ENCODE results near the gene CERK. TPM values are rescaled to one million over a fixed set of nuclear protein-coding genes. Genes with fewer than 3 reads are reported as not detected.

Gene CERK
- total RNA-seq, 3 donors from 2014 or later, result 23.3 to 37.3 (median 26.5) TPM

GRCh38 chr22:46740910-46741780, 3.1 kb upstream of the CERK start:
- Histone ChIP-seq H3K9me3 (no peaks in the 10 kb centered on the region), H3K27me3 (no peaks in the 10 kb centered on the region), H3K4me1 (peaks cover 2% of the 10 kb centered on the region in 2 donors), H3K36me3 (no peaks in the 10 kb centered on the region), H3K27ac (no peak overlapping the region), H3K4me3 (no peak overlapping the region)
- no peak for TF ChIP-seq POLR2AphosphoS5 (IDR thresholded peaks at IDR 0.05)
- TF ChIP-seq CTCF (IDR thresholded peaks at IDR 0.05), result no peak
- no peak for TF ChIP-seq POLR2A (IDR thresholded peaks at IDR 0.05)
- no peak for DNase-seq (ENCODE audit: low spot score in 2 of 2)
- intact Hi-C loops (cut with DNase I; ENCODE audit: low total_unique reads), result loop anchor here (10.0 kb wide), 1 partner anchor 334 kb away; no protein-coding TSS in a partner anchor

- no peaks in the 10 kb centered on the region for H3K36me3 ChIP-seq
- H3K27me3 ChIP-seq, result no peaks in the 10 kb centered on the region
- peak overlapping the region; percentile 80 to 83 (median 82) for H3K4me3 ChIP-seq
- no peak for DNase-seq (ENCODE audit: low spot score in 2 of 2)
- peaks cover 6 to 9% of the 10 kb centered on the region in 2 donors for H3K4me1 ChIP-seq
- intact Hi-C loops (cut with DNase I; ENCODE audit: low total_unique reads), result no loop called here
- no peak for TF ChIP-seq CTCF (IDR thresholded peaks at IDR 0.05)
- no peak for TF ChIP-seq POLR2A (IDR thresholded peaks at IDR 0.05)
- peak in 1 of 3 donors; percentile 26 for TF ChIP-seq POLR2AphosphoS5 (IDR thresholded peaks at IDR 0.05)
- no peaks in the 10 kb centered on the region for H3K9me3 ChIP-seq
- H3K27ac ChIP-seq, result peak overlapping the region in 1 of 2 donors; percentile 89
Measured at GRCh38 chr22:46739094-46739870, 1.2 kb upstream of the CERK start.

GRCh38 chr22:46738647-46739093, 618 bp upstream of the CERK start:
- Histone ChIP-seq H3K4me3 (peak overlapping the region; percentile 80 to 83 (median 82)), H3K36me3 (no peaks in the 10 kb centered on the region), H3K27me3 (no peaks in the 10 kb centered on the region), H3K9me3 (no peaks in the 10 kb centered on the region), H3K4me1 (peaks cover 6 to 9% of the 10 kb centered on the region in 2 donors), H3K27ac (peak overlapping the region; percentile 60 to 89)
- TF ChIP-seq POLR2A (IDR thresholded peaks at IDR 0.05), result no peak
- no peak for TF ChIP-seq CTCF (IDR thresholded peaks at IDR 0.05)
- no peak for TF ChIP-seq POLR2AphosphoS5 (IDR thresholded peaks at IDR 0.05)
- no peak for DNase-seq (ENCODE audit: low spot score in 2 of 2)
- intact Hi-C loops (cut with DNase I; ENCODE audit: low total_unique reads), result no loop called here

- Histone ChIP-seq H3K36me3 (no peaks in the 10 kb centered on the region), H3K4me1 (peaks cover 6 to 9% of the 10 kb centered on the region in 2 donors), H3K27me3 (no peaks in the 10 kb centered on the region), H3K9me3 (no peaks in the 10 kb centered on the region), H3K4me3 (peak overlapping the region; percentile 80 to 83 (median 82)), H3K27ac (peak overlapping the region; percentile 78 to 89)
- intact Hi-C loops (cut with DNase I; ENCODE audit: low total_unique reads), result no loop called here
- peak in 1 of 2 donors; percentile 22 for DNase-seq (ENCODE audit: low spot score in 2 of 2)
- TF ChIP-seq CTCF (IDR thresholded peaks at IDR 0.05) (no peak), POLR2A (IDR thresholded peaks at IDR 0.05) (no peak), POLR2AphosphoS5 (IDR thresholded peaks at IDR 0.05) (no peak)
Measured at GRCh38 chr22:46737105-46737975, 712 bp downstream of the CERK start.
